ENCODE results near the gene PIP4K2B.

DNA sequence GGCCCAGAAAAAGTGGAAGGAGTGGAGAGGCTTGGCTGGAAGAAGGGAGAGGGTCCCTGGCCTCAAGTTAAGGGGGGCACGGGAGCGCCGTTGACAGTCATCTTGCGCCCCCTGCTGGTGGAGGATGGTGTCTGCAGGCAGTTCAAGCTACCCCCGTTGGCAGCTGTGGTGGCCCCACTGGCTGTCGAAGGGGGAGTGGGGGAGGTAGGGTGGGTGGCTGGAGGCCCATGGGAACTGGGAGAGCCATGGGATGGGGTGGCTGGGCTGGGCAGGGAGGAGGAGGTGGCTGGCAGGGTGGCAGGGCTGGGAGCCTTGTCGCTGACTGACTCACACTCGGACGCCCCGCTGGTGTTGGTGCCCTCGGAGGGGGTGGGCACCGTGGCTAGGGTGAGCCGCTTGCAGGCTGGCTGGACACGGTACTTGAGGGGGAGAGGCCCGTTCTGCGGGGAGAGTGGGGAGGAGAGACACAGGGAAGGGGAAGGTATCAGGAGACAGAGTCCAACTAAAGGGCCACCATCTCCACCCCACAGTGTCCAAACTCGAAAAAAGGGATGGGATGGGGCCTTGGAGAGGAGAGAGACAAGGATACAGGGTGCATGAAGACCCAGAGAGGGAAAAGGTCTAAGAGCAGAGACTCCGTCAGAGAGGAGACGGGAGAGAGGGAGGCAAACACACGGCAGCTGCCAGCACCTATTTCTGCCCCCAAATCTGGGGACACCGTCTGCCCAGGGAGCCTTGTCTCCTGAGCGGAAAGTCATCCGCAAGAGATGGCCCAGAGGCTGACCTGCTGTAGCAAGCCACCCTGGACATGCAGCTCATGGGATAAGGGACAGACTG, 64.0 kb downstream of the PIP4K2B start:
- TF ChIP-seq, protein P1, sequence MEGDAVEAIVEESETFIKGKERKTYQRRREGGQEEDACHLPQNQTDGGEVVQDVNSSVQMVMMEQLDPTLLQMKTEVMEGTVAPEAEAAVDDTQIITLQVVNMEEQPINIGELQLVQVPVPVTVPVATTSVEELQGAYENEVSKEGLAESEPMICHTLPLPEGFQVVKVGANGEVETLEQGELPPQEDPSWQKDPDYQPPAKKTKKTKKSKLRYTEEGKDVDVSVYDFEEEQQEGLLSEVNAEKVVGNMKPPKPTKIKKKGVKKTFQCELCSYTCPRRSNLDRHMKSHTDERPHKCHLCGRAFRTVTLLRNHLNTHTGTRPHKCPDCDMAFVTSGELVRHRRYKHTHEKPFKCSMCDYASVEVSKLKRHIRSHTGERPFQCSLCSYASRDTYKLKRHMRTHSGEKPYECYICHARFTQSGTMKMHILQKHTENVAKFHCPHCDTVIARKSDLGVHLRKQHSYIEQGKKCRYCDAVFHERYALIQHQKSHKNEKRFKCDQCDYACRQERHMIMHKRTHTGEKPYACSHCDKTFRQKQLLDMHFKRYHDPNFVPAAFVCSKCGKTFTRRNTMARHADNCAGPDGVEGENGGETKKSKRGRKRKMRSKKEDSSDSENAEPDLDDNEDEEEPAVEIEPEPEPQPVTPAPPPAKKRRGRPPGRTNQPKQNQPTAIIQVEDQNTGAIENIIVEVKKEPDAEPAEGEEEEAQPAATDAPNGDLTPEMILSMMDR (conservative IDR thresholded peaks at IDR 0.05; ENCODE audit: low read length) = peak; percentile 91
- no peak for TF ChIP-seq EZH2phosphoT487 (IDR thresholded peaks at IDR 0.05; ENCODE audit: borderline replicate concordance, low read depth, low read length)

All from OCI-LY7 (cell line).